Embryonic facial prominence (tissue), 1 donor: ENCODE data around the gene PROK1.
"Not testable (repeated sequence)": the region's sequence is repeated elsewhere in the genome, so short reads cannot be mapped to it uniquely, and the experiment has no call there.

Experiments used
- DNase-seq: peaks from one replicate; pipeline ENCODE4 v3.0.0-alpha.2; 2016; ENCODE audit errors: extremely low spot score

PROK1 gene

GRCh38 chr1:110450929-110451328 is at the start of gene PROK1:
PROK1 (plus strand) TSS chr1:110451149; CDS start chr1:110451217, 68 bp downstream.
- DNase-seq: no peak

- no peak for DNase-seq
Measured at GRCh38 chr1:110403805-110404204, 47.1 kb upstream of the PROK1 start.

GRCh38 chr1:110404401-110404800 is 46.5 kb upstream of the PROK1 start:
- DNase-seq: no peak

- DNase-seq: not testable (repeated sequence)
Measured at GRCh38 chr1:110406407-110406806, 44.5 kb upstream of the PROK1 start.

GRCh38 chr1:110407260-110408210 is 43.4 kb upstream of the PROK1 start, which contains the start of gene LAMTOR5:
LAMTOR5 (minus strand) TSS chr1:110407694; CDS start chr1:110407620, 74 bp downstream.
- peak; percentile 85 for DNase-seq

- DNase-seq: no peak
Measured at GRCh38 chr1:110408488-110408887, 42.5 kb upstream of the PROK1 start.

- DNase-seq: no peak
Measured at GRCh38 chr1:110409316-110409715, 41.6 kb upstream of the PROK1 start.

- DNase-seq: no peak
Measured at GRCh38 chr1:110411173-110411735, 39.7 kb upstream of the PROK1 start.

- no peak for DNase-seq
Measured at GRCh38 chr1:110412576-110412975, 38.4 kb upstream of the PROK1 start.

- not testable (repeated sequence) for DNase-seq
Measured at GRCh38 chr1:110413045-110413444, 37.9 kb upstream of the PROK1 start.

GRCh38 chr1:110418729-110419128 is 32.2 kb upstream of the PROK1 start:
- DNase-seq: no peak

GRCh38 chr1:110420023-110420662 is 30.8 kb upstream of the PROK1 start:
- no peak for DNase-seq

GRCh38 chr1:110420874-110421793 is 29.8 kb upstream of the PROK1 start:
- DNase-seq: no peak

GRCh38 chr1:110424699-110425611 is 26.0 kb upstream of the PROK1 start:
- DNase-seq: no peak

GRCh38 chr1:110425612-110426152 is 25.3 kb upstream of the PROK1 start:
- no peak for DNase-seq

- DNase-seq: no peak
Measured at GRCh38 chr1:110426854-110427253, 24.1 kb upstream of the PROK1 start.

GRCh38 chr1:110428946-110429345 is 22.0 kb upstream of the PROK1 start:
- no peak for DNase-seq

GRCh38 chr1:110430366-110430765 is 20.6 kb upstream of the PROK1 start:
- no peak for DNase-seq

- no peak for DNase-seq
Measured at GRCh38 chr1:110430901-110431300, 20.0 kb upstream of the PROK1 start.

GRCh38 chr1:110433213-110433612 is 17.7 kb upstream of the PROK1 start:
- DNase-seq: no peak
